ENCODE results near the gene PPL. TPM values are rescaled to one million over a fixed set of nuclear protein-coding genes. Genes with fewer than 3 reads are reported as not detected.
A peak's percentile ranks its signal among the peaks of the same experiment; 100 is the strongest.

Gene PPL
- total RNA-seq, 1 donor from 2014 or later: 5.4 TPM

GRCh38 chr16:4864728-4865127 lies 72.2 kb downstream of the PPL start:
- no peak for DNase-seq (ENCODE audit: low read depth in 2 of 2)

GRCh38 chr16:4862639-4863038 lies 74.3 kb downstream of the PPL start:
- peak in 1 of 2 donors; percentile 50 for DNase-seq (ENCODE audit: low read depth in 2 of 2)

- no peak for DNase-seq (ENCODE audit: low read depth in 2 of 2)
Observed at GRCh38 chr16:4860727-4861342, 76.1 kb downstream of the PPL start.

GRCh38 chr16:4859900-4860255 lies 77.1 kb downstream of the PPL start:
- peak; percentile 79 to 86 for DNase-seq (ENCODE audit: low read depth in 2 of 2)

- peak; percentile 34 to 80 for DNase-seq (ENCODE audit: low read depth in 2 of 2)
Observed at GRCh38 chr16:4859190-4859899, 77.6 kb downstream of the PPL start.

- DNase-seq (ENCODE audit: low read depth in 2 of 2): no peak
Observed at GRCh38 chr16:4855804-4856203, 81.1 kb downstream of the PPL start.

GRCh38 chr16:4855371-4855770 lies 81.6 kb downstream of the PPL start:
- DNase-seq (ENCODE audit: low read depth in 2 of 2): no peak

GRCh38 chr16:4852221-4852872 lies 84.6 kb downstream of the PPL start:
- peak; percentile 64 to 73 for DNase-seq (ENCODE audit: low read depth in 2 of 2)

- DNase-seq (ENCODE audit: low read depth in 2 of 2): peak in 1 of 2 donors; percentile 26
Observed at GRCh38 chr16:4850211-4850610, 86.7 kb downstream of the PPL start.

GRCh38 chr16:4847774-4848587 lies 89.0 kb downstream of the PPL start:
- peak; percentile 60 to 87 for DNase-seq (ENCODE audit: low read depth in 2 of 2)

GRCh38 chr16:4846901-4847773 lies 89.8 kb downstream of the PPL start, which contains the start of the genes GLYR1 and UBN1:
GLYR1 (minus strand) TSS chr16:4847288; CDS start chr16:4847265, 23 bp downstream.
UBN1 (plus strand) TSS chr16:4847481; CDS start chr16:4852918, 5,437 bp downstream.
- DNase-seq (ENCODE audit: low read depth in 2 of 2): peak; percentile 98 to 99

GRCh38 chr16:4846503-4846900 lies 90.4 kb downstream of the PPL start:
- peak; percentile 56 to 82 for DNase-seq (ENCODE audit: low read depth in 2 of 2)

- DNase-seq (ENCODE audit: low read depth in 2 of 2): no peak
Observed at GRCh38 chr16:4840984-4841383, 96.0 kb downstream of the PPL start.

GRCh38 chr16:4839942-4840341 lies 97.0 kb downstream of the PPL start:
- DNase-seq (ENCODE audit: low read depth in 2 of 2): peak in 1 of 2 donors; percentile 20

- DNase-seq (ENCODE audit: low read depth in 2 of 2): no peak
Observed at GRCh38 chr16:4837733-4838501, 99.0 kb downstream of the PPL start.

- no peak for DNase-seq (ENCODE audit: low read depth in 2 of 2)
Observed at GRCh38 chr16:4836727-4837126, 100.2 kb downstream of the PPL start.

GRCh38 chr16:4833584-4833983 lies 103.4 kb downstream of the PPL start:
- DNase-seq (ENCODE audit: low read depth in 2 of 2): no peak

GRCh38 chr16:4832698-4833343 lies 104.1 kb downstream of the PPL start:
- no peak for DNase-seq (ENCODE audit: low read depth in 2 of 2)
